ENCODE data around the gene UBAP2L.

DNA sequence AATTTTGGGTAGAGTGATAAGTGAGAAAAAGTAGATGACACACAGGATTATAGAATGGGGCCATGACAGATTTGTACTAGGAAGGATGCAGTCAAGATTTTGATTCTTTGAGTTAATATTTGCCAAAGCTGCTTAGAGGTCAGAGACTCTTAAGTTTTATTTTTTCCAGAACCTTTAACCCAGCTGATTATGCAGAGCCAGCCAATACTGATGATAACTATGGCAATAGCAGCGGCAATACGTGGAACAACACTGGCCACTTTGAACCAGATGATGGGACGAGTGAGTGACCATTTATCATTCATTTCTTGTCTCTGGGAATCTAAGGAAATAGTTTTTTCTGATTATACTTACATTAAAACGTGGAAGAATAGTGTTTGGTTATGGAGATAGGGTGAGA lies 16.1 kb downstream of the UBAP2L start:
- TF ChIP-seq, protein P1, sequence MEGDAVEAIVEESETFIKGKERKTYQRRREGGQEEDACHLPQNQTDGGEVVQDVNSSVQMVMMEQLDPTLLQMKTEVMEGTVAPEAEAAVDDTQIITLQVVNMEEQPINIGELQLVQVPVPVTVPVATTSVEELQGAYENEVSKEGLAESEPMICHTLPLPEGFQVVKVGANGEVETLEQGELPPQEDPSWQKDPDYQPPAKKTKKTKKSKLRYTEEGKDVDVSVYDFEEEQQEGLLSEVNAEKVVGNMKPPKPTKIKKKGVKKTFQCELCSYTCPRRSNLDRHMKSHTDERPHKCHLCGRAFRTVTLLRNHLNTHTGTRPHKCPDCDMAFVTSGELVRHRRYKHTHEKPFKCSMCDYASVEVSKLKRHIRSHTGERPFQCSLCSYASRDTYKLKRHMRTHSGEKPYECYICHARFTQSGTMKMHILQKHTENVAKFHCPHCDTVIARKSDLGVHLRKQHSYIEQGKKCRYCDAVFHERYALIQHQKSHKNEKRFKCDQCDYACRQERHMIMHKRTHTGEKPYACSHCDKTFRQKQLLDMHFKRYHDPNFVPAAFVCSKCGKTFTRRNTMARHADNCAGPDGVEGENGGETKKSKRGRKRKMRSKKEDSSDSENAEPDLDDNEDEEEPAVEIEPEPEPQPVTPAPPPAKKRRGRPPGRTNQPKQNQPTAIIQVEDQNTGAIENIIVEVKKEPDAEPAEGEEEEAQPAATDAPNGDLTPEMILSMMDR (IDR thresholded peaks at IDR 0.05), result no peak
- TF ChIP-seq POLR2A (IDR thresholded peaks at IDR 0.05), result no peak

All from heart left ventricle (tissue), 13 donors.